Gastrocnemius medialis (tissue), 4 donors: Measurements from ENCODE around the gene IFT88. TPM values are rescaled to one million over a fixed set of nuclear protein-coding genes. Genes with fewer than 3 reads are reported as not detected.
"Not testable (repeated sequence)": the region's sequence is repeated elsewhere in the genome, so short reads cannot be mapped to it uniquely, and the experiment has no call there.

Experiments used
- ATAC-seq, 2 donors: fragments of 150-250 bp; one replicate each; pipeline ENCODE4 v1.9.1; 2016
- DNase-seq, 2 donors: peaks; one replicate each; pipeline ENCODE4 v3.0.0-alpha.2; 2019
- H3K27ac ChIP-seq, 4 donors: fragments of 200-600 bp; sonication (generic); 1 replicate in 1 of 4; 2 replicates in 3 of 4; pipeline ENCODE4 v1.5.1; 2016 to 2018; ENCODE audit warnings: mild to moderate bottlenecking in 2 of 4, moderate library complexity in 1 of 4
- H3K27me3 ChIP-seq, 3 donors: fragments of 200-600 bp; sonication (generic) in 2 of 3; 1 replicate in 1 of 3; 2 replicates in 2 of 3; pipeline versions ENCODE4 v1.5.1 to v1.6.0; 2016 to 2019; ENCODE audit warnings: mild to moderate bottlenecking in 1 of 3, moderate library complexity in 1 of 3
- H3K36me3 ChIP-seq, 2 donors: fragments of 200-600 bp; sonication (generic) in 1 of 2; one replicate each; pipeline ENCODE4 v1.5.1; 2017 to 2018
- H3K4me1 ChIP-seq, 2 donors: fragments of 200-600 bp; sonication (generic) in 1 of 2; one replicate each; pipeline ENCODE4 v1.5.1; 2016 to 2017; ENCODE audit warnings: mild to moderate bottlenecking in 2 of 2
- H3K4me3 ChIP-seq, 4 donors: fragments of 200-600 bp; sonication (generic) in 3 of 4; 1 replicate in 1 of 4; 2 replicates in 3 of 4; pipeline ENCODE4 v1.5.1; 2016 to 2019; ENCODE audit warnings: mild to moderate bottlenecking in 2 of 4
- H3K9me3 ChIP-seq, 3 donors: fragments of 200-600 bp; sonication (generic) in 2 of 3; 1 replicate in 1 of 3; 2 replicates in 2 of 3; pipeline ENCODE4 v1.5.1; 2016 to 2019
- CTCF ChIP-seq, 5 experiments: fragments of 450-650 bp in 3 of 5; fragments of 200-600 bp in 2 of 5; sonication (generic) in 2 of 5; IDR thresholded peaks in 4 of 5; conservative IDR thresholded peaks in 1 of 5; 1 replicate in 4 of 5; 2 replicates in 1 of 5; pipeline ENCODE4 v1.5.1; 2016 to 2019; ENCODE audit warnings: antibody characterized with exemption in 5 of 5, mild to moderate bottlenecking in 3 of 5, moderate library complexity in 3 of 5
- POLR2A ChIP-seq, 2 donors: fragments of 450-650 bp; IDR thresholded peaks; one replicate each; pipeline ENCODE4 v1.6.1; 2017; ENCODE audit warnings: antibody characterized with exemption in 2 of 2, mild to moderate bottlenecking in 2 of 2, moderate library complexity in 2 of 2
- in situ Hi-C, 4 donors: fragments of 200-750 bp; cut with MboI; loops; one replicate each; pipeline versions ENCODE4 v1.15.0 to v1.8.0; 2017; ENCODE audit warnings: low sequenced_read_pairs in 4 of 4
- intact Hi-C: fragments of 100-400 bp; cut with DNase I; formaldehyde crosslinking; loops from one replicate; pipeline ENCODE4 v1.15.1; 2023; ENCODE audit warnings: low total_unique reads
- total RNA-seq, 4 donors: library from RNA; depleted of rRNA; stranded (reverse); fragments of >200 nt; gene quantifications; one replicate each; pipeline versions ENCODE4 v1.1.0 to v1.2.3, GENCODE V29; 2016

IFT88 gene
- total RNA-seq, 4 donors from 2014 or later: 3.5 to 9.4 (median 4.5) TPM

GRCh38 chr13:20671789-20672188 lies 104.8 kb downstream of the IFT88 start:
- no peak overlapping the region for H3K27ac ChIP-seq
- in situ Hi-C loops: loop anchor here in 1 of 4 donors (25.0 kb wide), 1 partner anchor 184 kb away; no protein-coding TSS in a partner anchor
- no peak for TF ChIP-seq POLR2A (IDR thresholded peaks at IDR 0.05)
- TF ChIP-seq CTCF (IDR thresholded peaks at IDR 0.05 in 4 of 5, conservative IDR thresholded peaks at IDR 0.05 in 1 of 5): no peak
- intact Hi-C loops: no loop called here
- no peaks in the 10 kb centered on the region for H3K4me1 ChIP-seq
- H3K27me3 ChIP-seq: no peaks in the 10 kb centered on the region
- H3K4me3 ChIP-seq: no peak overlapping the region
- ATAC-seq: no peak
- H3K9me3 ChIP-seq: no peaks in the 10 kb centered on the region
- peaks cover 0 to 5% of the 10 kb centered on the region in 2 donors for H3K36me3 ChIP-seq
- DNase-seq: no peak

GRCh38 chr13:20672772-20673171 lies 105.8 kb downstream of the IFT88 start:
- H3K27ac ChIP-seq: no peak overlapping the region
- intact Hi-C loops (no loop called here), in situ Hi-C loops (loop anchor here in 1 of 4 donors (25.0 kb wide), 1 partner anchor 185 kb away; no protein-coding TSS in a partner anchor)
- no peak for TF ChIP-seq CTCF (IDR thresholded peaks at IDR 0.05 in 4 of 5, conservative IDR thresholded peaks at IDR 0.05 in 1 of 5)
- no peak for TF ChIP-seq POLR2A (IDR thresholded peaks at IDR 0.05)
- H3K36me3 ChIP-seq: peaks cover 0 to 5% of the 10 kb centered on the region in 2 donors
- H3K9me3 ChIP-seq: no peaks in the 10 kb centered on the region
- no peak overlapping the region for H3K4me3 ChIP-seq
- no peaks in the 10 kb centered on the region for H3K27me3 ChIP-seq
- ATAC-seq (no peak), DNase-seq (no peak)
- no peaks in the 10 kb centered on the region for H3K4me1 ChIP-seq

GRCh38 chr13:20673715-20674114 lies 106.8 kb downstream of the IFT88 start:
- in situ Hi-C loops: loop anchor here in 1 of 4 donors (25.0 kb wide), 1 partner anchor 186 kb away; no protein-coding TSS in a partner anchor
- intact Hi-C loops: no loop called here
- no peak overlapping the region for H3K4me3 ChIP-seq
- no peak overlapping the region for H3K27ac ChIP-seq
- no peak for TF ChIP-seq POLR2A (IDR thresholded peaks at IDR 0.05)
- TF ChIP-seq CTCF (IDR thresholded peaks at IDR 0.05 in 4 of 5, conservative IDR thresholded peaks at IDR 0.05 in 1 of 5): no peak
- H3K4me1 ChIP-seq: no peaks in the 10 kb centered on the region
- peaks cover 0 to 5% of the 10 kb centered on the region in 2 donors for H3K36me3 ChIP-seq
- no peaks in the 10 kb centered on the region for H3K9me3 ChIP-seq
- ATAC-seq (no peak), DNase-seq (no peak)
- no peaks in the 10 kb centered on the region for H3K27me3 ChIP-seq

GRCh38 chr13:20676213-20676612 lies 109.3 kb downstream of the IFT88 start:
- H3K27ac ChIP-seq: no peak overlapping the region
- no peaks in the 10 kb centered on the region for H3K9me3 ChIP-seq
- no peaks in the 10 kb centered on the region for H3K27me3 ChIP-seq
- no peaks in the 10 kb centered on the region for H3K4me1 ChIP-seq
- peaks cover 0 to 5% of the 10 kb centered on the region in 2 donors for H3K36me3 ChIP-seq
- no peak overlapping the region for H3K4me3 ChIP-seq
- in situ Hi-C loops (no loop called here), intact Hi-C loops (no loop called here)
- TF ChIP-seq POLR2A (IDR thresholded peaks at IDR 0.05): no peak
- no peak for TF ChIP-seq CTCF (IDR thresholded peaks at IDR 0.05 in 4 of 5, conservative IDR thresholded peaks at IDR 0.05 in 1 of 5)
- no peak for ATAC-seq
- DNase-seq: no peak

GRCh38 chr13:20678606-20679005 lies 111.6 kb downstream of the IFT88 start:
- H3K4me1 ChIP-seq, ATAC-seq, H3K36me3 ChIP-seq, H3K9me3 ChIP-seq, in situ Hi-C loops, H3K27me3 ChIP-seq, H3K27ac ChIP-seq, DNase-seq, H3K4me3 ChIP-seq, intact Hi-C loops: not testable (repeated sequence)
